Measurements from ENCODE around the gene RBPMS2. TPM values are rescaled to one million over a fixed set of nuclear protein-coding genes. Genes with fewer than 3 reads are reported as not detected.

The RBPMS2 gene
- total RNA-seq, 1 donor from 2014 or later, result not detected

- Mint-ChIP-seq H3K36me3 (ENCODE audit: low read depth) (peaks cover 35% of the 10 kb centered on the region), H3K27me3 (no peaks in the 10 kb centered on the region), H3K27ac (no peak overlapping the region), H3K9me3 (no peaks in the 10 kb centered on the region), H3K4me1 (peaks cover 40% of the 10 kb centered on the region), H3K4me3 (no peak overlapping the region)
- DNase-seq, result no peak
- intact Hi-C loops (cut with micrococcal nuclease), result no loop called here
Measured at GRCh38 chr15:64695561-64695992, 79.8 kb downstream of the RBPMS2 start.

GRCh38 chr15:64694816-64695215, 80.6 kb downstream of the RBPMS2 start:
- intact Hi-C loops (cut with micrococcal nuclease), result no loop called here
- no peak for DNase-seq
- Mint-ChIP-seq H3K27ac (no peak overlapping the region), H3K4me1 (peaks cover 34% of the 10 kb centered on the region), H3K27me3 (no peaks in the 10 kb centered on the region), H3K36me3 (ENCODE audit: low read depth) (peaks cover 33% of the 10 kb centered on the region), H3K4me3 (no peak overlapping the region), H3K9me3 (no peaks in the 10 kb centered on the region)

GRCh38 chr15:64693134-64693533, 82.3 kb downstream of the RBPMS2 start:
- H3K27ac Mint-ChIP-seq, result no peak overlapping the region
- intact Hi-C loops (cut with micrococcal nuclease), result no loop called here
- no peaks in the 10 kb centered on the region for H3K9me3 Mint-ChIP-seq
- no peaks in the 10 kb centered on the region for H3K27me3 Mint-ChIP-seq
- peaks cover 37% of the 10 kb centered on the region for H3K36me3 Mint-ChIP-seq (ENCODE audit: low read depth)
- no peak for DNase-seq
- no peak overlapping the region for H3K4me3 Mint-ChIP-seq
- peaks cover 19% of the 10 kb centered on the region for H3K4me1 Mint-ChIP-seq

GRCh38 chr15:64691896-64692565, 83.4 kb downstream of the RBPMS2 start:
- Mint-ChIP-seq H3K27me3 (no peaks in the 10 kb centered on the region), H3K36me3 (ENCODE audit: low read depth) (peaks cover 42% of the 10 kb centered on the region), H3K4me1 (peaks cover 12% of the 10 kb centered on the region), H3K27ac (no peak overlapping the region), H3K4me3 (no peak overlapping the region), H3K9me3 (no peaks in the 10 kb centered on the region)
- DNase-seq, result no peak
- intact Hi-C loops (cut with micrococcal nuclease), result no loop called here

- Mint-ChIP-seq H3K27me3 (no peaks in the 10 kb centered on the region), H3K9me3 (no peaks in the 10 kb centered on the region), H3K4me1 (peaks cover 11% of the 10 kb centered on the region), H3K4me3 (no peak overlapping the region), H3K27ac (peak overlapping the region; percentile 4), H3K36me3 (ENCODE audit: low read depth) (peaks cover 48% of the 10 kb centered on the region)
- intact Hi-C loops (cut with micrococcal nuclease), result no loop called here
- DNase-seq, result no peak
Measured at GRCh38 chr15:64690578-64691296, 84.7 kb downstream of the RBPMS2 start.

GRCh38 chr15:64690008-64690407, 85.4 kb downstream of the RBPMS2 start:
- intact Hi-C loops (cut with micrococcal nuclease), result no loop called here
- Mint-ChIP-seq H3K4me1 (peaks cover 9% of the 10 kb centered on the region), H3K9me3 (no peaks in the 10 kb centered on the region), H3K27ac (no peak overlapping the region), H3K4me3 (no peak overlapping the region), H3K36me3 (ENCODE audit: low read depth) (peaks cover 46% of the 10 kb centered on the region), H3K27me3 (no peaks in the 10 kb centered on the region)
- DNase-seq, result no peak

Other genes starting within 250 kb of the RBPMS2 start
- 20.9 and 22.6 TPM in 2 replicates for gene PIF1, start 50.1 kb upstream of the RBPMS2 start, total RNA-seq
- 15.7 and 16.9 TPM in 2 replicates for gene PLEKHO2, start 66.3 kb upstream of the RBPMS2 start, total RNA-seq
- gene ANKDD1A, start 136.3 kb upstream of the RBPMS2 start, total RNA-seq, result 1.4 and 1.8 TPM in 2 replicates
- gene SPG21, start 214.3 kb upstream of the RBPMS2 start, total RNA-seq, result 70.4 and 76.2 TPM in 2 replicates